Astrocyte of the cerebellum (primary cell): Measurements from ENCODE around the gene PKNOX2.

Experiments
- DNase-seq: peaks from one replicate; pipeline ENCODE4 v3.0.0-alpha.2; 2011; ENCODE audit warnings: low read depth
- H3K4me3 ChIP-seq: 2 replicates; pipeline ENCODE4 v1.5.1; 2011; ENCODE audit warnings: mild to moderate bottlenecking, low read depth, low read length, moderate library complexity
- CTCF ChIP-seq: IDR thresholded peaks from 2 replicates; pipeline ENCODE4 v1.5.1; 2012; ENCODE audit warnings: low read length, low read depth, moderate library complexity, mild to moderate bottlenecking; ENCODE audit errors: missing control alignments
- in situ Hi-C: cut with HindIII; loops from 2 replicates; pipeline ENCODE4 v1.10.0; 2017; ENCODE audit warnings: low sequenced_read_pairs

The PKNOX2 gene

GRCh38 chr11:125180413-125181305 lies 16.1 kb downstream of the PKNOX2 start:
- peak; percentile 32 for TF ChIP-seq CTCF
- in situ Hi-C loops = no loop called here
- DNase-seq = peak; percentile 87
- no peak overlapping the region for H3K4me3 ChIP-seq

GRCh38 chr11:125182573-125182972 lies 18.0 kb downstream of the PKNOX2 start:
- no peak overlapping the region for H3K4me3 ChIP-seq
- no peak for DNase-seq
- in situ Hi-C loops = no loop called here
- no peak for TF ChIP-seq CTCF

GRCh38 chr11:125183641-125184040 lies 19.1 kb downstream of the PKNOX2 start:
- H3K4me3 ChIP-seq = no peak overlapping the region
- in situ Hi-C loops = no loop called here
- no peak for DNase-seq
- no peak for TF ChIP-seq CTCF

GRCh38 chr11:125188021-125188420 lies 23.5 kb downstream of the PKNOX2 start:
- no peak for TF ChIP-seq CTCF
- DNase-seq = no peak
- in situ Hi-C loops = no loop called here
- no peak overlapping the region for H3K4me3 ChIP-seq

GRCh38 chr11:125190566-125190965 lies 26.0 kb downstream of the PKNOX2 start:
- no peak for TF ChIP-seq CTCF
- H3K4me3 ChIP-seq = no peak overlapping the region
- in situ Hi-C loops = no loop called here
- DNase-seq = no peak

- no peak for TF ChIP-seq CTCF
- in situ Hi-C loops = no loop called here
- DNase-seq = no peak
- H3K4me3 ChIP-seq = no peak overlapping the region
Observed at GRCh38 chr11:125192183-125192582, 27.6 kb downstream of the PKNOX2 start.
